Right ventricle myocardium inferior (tissue), 1 donor: Measurements from ENCODE around the gene ZNF800. TPM values are rescaled to one million over a fixed set of nuclear protein-coding genes. Genes with fewer than 3 reads are reported as not detected.
A peak's percentile ranks its signal among the peaks of the same experiment; 100 is the strongest.
"Not testable (repeated sequence)": the region's sequence is repeated elsewhere in the genome, so short reads cannot be mapped to it uniquely, and the experiment has no call there.

Experiments
- ATAC-seq: fragments of 200-7000 bp; cut with Tn5 transposase; one replicate; pipeline ENCODE4 v1.9.1; 2020; ENCODE audit warnings: mild to moderate bottlenecking, moderate library complexity
- DNase-seq: peaks from one replicate; pipeline ENCODE4 v3.0.0; 2021; ENCODE audit errors: missing footprints
- intact Hi-C: fragments of 100-400 bp; cut with DNase I; formaldehyde crosslinking; loops from one replicate; pipeline ENCODE4 v1.11.0; 2022
- long read RNA-seq: library from polyadenylated mRNA; unstranded; transcript quantifications from one replicate; pipeline ENCODE4 v2.0.0, GENCODE V29; 2021
- total RNA-seq: library from RNA; stranded (reverse); fragmentation: NEBNext Ultra II Directional; extraction: Animal tissue kit (Norgen Biotek cat#: 25700); gene quantifications from one replicate; pipeline ENCODE4 v1.2.1, GENCODE V29; 2021
- donor health status: DM: no; HTN: yes; CAD: no; lungs with severe emphysema.

Gene ZNF800, protein sequence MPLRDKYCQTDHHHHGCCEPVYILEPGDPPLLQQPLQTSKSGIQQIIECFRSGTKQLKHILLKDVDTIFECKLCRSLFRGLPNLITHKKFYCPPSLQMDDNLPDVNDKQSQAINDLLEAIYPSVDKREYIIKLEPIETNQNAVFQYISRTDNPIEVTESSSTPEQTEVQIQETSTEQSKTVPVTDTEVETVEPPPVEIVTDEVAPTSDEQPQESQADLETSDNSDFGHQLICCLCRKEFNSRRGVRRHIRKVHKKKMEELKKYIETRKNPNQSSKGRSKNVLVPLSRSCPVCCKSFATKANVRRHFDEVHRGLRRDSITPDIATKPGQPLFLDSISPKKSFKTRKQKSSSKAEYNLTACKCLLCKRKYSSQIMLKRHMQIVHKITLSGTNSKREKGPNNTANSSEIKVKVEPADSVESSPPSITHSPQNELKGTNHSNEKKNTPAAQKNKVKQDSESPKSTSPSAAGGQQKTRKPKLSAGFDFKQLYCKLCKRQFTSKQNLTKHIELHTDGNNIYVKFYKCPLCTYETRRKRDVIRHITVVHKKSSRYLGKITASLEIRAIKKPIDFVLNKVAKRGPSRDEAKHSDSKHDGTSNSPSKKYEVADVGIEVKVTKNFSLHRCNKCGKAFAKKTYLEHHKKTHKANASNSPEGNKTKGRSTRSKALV
- 20.1 TPM for total RNA-seq
- long read RNA-seq, partial matches to known transcripts = 2 of 4 reads
- long read RNA-seq, other reads (novel, unspliced or antisense) = 2 of 4 reads

DNA sequence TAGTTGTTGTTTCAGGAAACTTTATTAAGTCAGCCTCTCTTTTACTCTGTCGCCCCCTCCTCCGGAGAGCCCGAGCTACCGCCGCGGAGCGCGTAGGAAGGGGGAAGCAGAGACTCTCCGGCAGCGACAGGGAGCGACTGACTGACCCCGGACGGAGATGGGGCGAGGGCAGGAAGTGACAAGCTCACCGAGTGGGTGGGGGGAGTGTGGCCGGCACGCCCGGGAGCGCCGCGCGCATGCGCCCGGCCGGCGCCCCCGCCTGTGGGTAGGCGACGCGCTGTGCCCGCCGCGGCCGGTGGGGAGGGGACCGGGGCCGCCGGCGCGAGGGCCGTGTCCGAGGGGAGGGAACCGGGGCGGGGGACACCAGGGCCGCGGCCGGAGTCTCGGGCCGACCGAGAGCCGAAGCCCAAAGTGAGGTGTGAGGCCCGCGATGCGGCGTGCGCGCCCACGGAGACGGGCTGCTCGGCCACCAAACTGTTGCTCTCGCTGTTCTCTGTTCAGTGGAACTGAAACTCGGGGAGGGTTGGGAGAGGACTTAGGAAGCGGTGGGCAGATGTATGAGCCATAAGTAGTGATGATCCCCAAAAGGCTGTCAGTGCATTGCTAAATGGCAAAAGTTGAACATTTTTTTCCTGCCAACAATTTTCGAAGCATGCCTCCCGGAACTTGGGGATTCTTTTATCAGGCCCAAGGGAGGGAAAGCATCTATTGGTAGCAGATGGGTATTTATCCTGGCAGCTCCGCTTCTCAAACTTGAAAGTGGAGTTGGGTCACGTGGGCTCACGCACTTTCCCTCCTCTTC lies at the start of gene ZNF800:
Gene ZNF800, minus strand, starts transcription at position 143 of the 802 bp plus-strand sequence. CDS start 1,151 bp downstream, outside the sequence.
- ATAC-seq (peak; percentile 99), DNase-seq (peak; percentile 94)
- intact Hi-C loops = loop anchor here (2.0 to 10.0 kb wide), 2 partner anchors 48 to 196 kb away; partner anchors contain the start of gene ARF5

DNA sequence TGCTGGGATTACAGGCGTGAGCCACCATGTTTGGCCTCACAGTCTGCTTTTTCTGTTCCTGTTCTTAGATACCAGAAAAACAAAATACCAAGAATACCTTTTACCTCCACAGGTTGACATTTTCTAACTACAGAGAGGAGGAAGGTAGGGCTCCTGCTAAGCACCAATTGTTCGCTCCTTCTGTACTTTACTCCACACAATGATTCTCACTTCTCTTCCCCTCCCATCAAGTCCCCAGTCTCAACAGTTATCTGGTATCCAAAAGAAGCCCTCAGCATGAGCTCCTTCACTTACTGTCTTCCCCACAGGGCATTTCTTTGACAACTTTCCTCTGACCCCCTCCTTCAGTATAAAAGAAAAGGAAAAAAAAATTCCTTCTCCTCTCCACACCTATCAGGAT lies 47.7 kb upstream of the ZNF800 start:
- intact Hi-C loops = no loop called here
- no peak for ATAC-seq
- no peak for DNase-seq

DNA sequence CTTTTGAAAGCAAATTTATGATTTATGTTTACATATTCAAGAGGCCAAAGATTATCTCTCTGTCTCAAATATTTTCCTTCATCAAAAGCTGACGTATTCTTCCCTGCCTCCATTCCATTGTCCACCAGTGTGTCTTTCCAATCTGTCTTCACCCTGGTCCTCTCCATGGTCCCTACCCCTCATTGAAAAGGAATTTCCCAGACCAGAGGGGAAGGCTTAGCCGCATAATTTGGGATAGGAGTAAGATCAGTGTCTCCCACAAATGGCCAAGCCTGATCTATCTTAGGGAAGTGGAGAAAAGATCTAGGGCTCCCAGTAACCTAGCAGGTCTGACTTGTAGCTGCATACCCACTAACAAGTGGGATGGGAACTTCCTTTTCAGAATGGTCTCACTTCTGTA lies 46.3 kb upstream of the ZNF800 start:
- ATAC-seq (no peak), DNase-seq (no peak)
- intact Hi-C loops = no loop called here

DNA sequence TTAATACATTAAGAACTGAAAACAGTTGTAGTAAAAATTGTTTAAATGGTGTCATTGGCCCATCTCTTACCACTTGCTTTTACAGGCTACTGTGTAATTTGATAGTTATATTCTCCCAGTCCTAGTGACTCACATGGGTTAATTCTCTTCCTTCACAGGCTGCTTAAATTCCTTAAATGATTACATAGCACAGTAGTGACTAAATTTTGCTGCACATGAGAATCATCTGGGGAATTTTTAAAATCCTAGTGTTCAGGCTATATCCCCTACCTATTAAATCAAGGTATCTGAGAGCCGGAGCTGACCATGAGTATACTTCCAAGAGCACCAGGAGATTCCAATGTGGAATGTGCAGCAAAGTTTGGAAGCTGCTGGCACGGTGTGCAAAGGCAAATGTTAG lies 45.3 kb upstream of the ZNF800 start:
- intact Hi-C loops = no loop called here
- no peak for ATAC-seq
- DNase-seq = no peak

DNA sequence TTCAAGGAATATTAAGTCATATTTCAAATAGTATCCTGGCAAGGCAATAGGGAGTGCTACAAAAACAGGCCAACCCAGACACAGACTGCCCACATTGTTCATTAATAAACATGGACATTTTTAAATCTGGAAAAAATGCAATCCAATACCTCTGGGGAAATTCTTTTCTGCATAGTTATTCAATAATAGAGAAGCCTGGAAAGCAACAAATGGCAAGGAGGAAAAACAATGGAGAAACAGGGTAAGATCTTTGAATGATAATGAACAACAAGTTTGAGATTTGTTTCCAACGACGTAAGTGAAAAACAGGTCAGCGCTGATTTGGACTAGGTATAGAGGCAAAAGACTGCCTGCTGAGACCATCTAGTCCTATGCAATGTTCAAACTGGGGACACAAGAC lies 44.7 kb upstream of the ZNF800 start:
- DNase-seq (no peak), ATAC-seq (no peak)
- intact Hi-C loops = no loop called here

DNA sequence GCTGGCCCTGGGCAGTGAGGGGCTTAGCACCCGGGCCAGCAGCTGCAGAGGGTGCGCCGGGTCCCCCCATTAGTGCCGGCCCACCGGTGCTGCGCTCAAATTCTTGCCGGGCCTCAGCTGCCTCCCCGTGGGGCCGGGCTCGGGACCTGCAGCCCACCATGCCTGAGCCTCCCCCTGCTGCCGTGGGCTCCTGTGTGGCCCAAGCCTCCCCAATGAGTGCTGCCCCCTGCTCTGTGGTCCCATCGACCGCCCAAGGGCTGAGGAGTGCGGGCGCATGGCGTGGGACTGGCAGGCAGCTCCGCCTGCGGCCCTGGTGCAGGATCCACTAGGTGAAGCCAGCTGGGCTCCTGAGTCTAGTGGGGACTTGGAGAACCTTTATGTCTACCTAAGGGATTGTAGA lies 36.8 kb upstream of the ZNF800 start:
- DNase-seq, ATAC-seq, intact Hi-C loops: not testable (repeated sequence)

DNA sequence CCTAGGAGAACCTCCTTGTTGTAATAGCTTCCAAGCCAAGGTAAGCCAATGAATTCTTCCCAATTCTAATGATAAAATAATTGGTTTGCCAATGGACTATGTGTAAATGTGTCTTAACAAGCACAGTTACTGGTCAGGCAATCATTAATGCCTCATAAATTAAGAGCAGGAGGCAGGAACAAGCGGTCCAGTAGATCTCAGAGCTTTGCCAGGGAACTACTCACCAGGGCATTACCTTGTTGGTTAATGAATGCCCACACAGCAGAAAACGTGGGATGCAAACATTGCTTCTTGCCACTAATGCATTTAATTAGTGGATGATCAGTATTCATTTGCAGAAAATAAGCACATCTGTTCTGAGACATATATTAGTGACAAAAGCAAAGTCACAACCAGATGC lies 26.7 kb upstream of the ZNF800 start:
- intact Hi-C loops = no loop called here
- DNase-seq (no peak), ATAC-seq (no peak)

DNA sequence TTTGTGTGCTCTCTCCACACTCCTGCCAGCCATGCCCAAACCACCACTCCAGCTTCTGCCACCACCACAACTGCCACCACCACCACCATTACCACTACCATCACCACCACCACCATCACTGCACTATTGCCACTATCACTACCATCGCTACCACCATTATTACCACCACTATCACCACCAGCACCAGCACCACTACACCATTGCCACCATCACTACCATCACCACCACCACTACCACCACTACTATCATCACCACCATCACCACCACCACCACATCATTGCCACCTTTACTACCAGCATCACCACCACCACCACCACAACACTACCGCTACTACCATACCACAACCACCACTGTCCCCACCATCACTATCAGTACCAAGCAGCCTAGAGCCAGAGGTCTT lies 26.0 kb upstream of the ZNF800 start:
- ATAC-seq = no peak
- DNase-seq = no peak
- intact Hi-C loops = no loop called here

DNA sequence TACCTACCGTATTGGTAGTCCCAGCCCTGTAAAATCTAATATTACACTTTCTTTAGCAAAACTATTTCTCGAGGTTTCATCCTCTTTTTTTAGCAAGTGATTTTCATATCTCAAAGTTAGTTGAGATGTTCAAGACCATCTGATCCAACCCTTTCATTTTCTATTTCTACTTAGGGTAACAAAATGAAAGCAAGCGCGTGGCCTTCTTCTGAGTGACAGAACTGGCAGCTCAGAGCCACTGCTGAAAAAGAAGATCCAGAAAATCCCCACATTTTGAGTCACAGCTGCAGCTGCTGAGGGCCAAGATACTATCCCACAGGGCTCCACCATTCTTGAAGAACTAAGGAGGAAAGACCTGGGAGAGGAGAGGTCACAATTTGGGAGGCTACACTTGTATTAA lies 24.8 kb upstream of the ZNF800 start:
- no peak for DNase-seq
- no peak for ATAC-seq
- intact Hi-C loops = no loop called here

DNA sequence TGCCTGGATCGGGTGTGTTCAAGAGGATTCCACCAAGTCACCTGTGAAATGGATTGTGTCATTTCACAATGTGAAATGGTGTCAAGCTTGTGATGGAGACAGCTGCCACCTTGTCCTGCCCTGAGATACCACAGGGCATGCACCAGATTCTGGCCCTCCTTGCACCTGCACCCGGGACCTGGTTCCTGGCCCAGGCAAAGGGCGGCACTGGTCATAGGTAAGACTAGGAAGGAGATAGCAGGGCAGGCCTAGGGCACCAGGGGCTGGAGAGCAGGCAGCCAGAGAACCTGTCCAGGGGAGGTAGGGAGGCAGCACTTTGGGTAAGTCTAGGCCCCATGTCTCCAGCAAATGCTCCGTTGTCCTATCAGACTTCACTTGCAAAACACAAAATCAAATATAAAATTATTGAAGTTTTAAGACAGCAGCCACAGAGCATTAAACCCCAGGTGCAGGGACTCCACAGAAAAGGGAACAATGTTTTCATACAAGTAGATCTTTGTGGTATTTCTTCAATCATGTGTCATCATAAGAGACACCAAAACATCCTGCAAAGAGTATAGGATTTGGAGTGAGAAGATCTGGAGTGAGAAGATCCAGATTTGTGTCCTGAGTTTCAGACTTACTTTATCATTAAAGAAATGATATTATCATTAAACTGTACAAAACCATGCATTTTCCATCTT lies 22.7 kb upstream of the ZNF800 start:
- intact Hi-C loops = no loop called here
- ATAC-seq (no peak), DNase-seq (no peak)

DNA sequence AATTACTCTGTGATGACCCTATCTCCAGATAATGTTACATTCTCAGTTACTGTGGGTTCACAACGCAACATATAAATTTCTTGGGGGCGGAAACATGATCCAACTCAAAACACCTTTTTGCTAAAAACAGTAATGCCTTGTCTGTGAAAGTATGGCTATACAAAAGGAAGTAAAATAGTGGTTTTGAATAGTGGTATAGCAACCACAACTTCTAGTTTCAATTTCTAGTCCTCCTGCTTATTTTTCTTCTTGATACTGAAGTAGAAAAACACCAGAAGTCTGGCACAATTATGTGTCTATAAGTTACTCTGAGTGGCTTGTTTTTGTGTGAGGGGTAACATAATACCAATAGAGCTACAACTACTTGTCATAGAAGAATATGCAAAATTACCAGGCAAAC lies 21.5 kb upstream of the ZNF800 start:
- intact Hi-C loops = no loop called here
- no peak for ATAC-seq
- no peak for DNase-seq

DNA sequence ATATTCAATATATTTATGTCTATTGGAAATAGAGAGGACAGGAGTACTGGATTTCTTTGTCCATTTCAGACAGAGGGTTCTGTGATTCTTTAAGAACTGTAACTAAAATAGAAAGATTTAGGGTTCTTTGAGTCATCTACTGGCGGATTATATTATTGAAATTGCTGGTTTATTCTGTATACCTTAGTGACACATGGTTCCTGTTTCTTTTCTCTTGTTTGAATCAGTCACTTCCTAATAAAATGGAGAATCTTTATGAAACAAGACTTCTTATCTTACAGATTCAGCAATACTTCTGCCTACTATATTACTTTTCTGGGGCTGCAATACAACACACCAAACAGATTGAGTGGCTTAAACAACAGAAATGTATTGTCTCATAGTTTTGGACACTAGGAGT lies 20.8 kb upstream of the ZNF800 start:
- intact Hi-C loops = no loop called here
- ATAC-seq = no peak
- DNase-seq = no peak

DNA sequence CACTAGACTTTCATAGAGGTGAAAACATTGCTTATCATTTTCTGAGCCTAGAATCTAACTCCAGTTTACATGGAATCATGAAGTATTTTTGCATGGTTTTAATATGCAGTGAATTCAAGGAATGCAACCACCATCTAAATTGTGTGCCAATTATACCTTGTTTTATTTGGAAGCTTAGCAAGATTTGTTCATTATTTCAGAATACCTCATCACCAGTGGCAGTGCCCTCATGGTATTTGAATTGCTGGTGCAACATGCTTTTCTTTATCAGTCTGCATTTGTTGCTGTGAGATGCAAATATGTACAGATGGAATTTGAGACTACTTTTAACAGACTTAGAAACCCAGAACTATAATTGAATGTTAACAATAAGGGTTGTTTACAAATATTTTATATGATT lies 18.7 kb upstream of the ZNF800 start:
- DNase-seq (no peak), ATAC-seq (no peak)
- intact Hi-C loops = no loop called here

DNA sequence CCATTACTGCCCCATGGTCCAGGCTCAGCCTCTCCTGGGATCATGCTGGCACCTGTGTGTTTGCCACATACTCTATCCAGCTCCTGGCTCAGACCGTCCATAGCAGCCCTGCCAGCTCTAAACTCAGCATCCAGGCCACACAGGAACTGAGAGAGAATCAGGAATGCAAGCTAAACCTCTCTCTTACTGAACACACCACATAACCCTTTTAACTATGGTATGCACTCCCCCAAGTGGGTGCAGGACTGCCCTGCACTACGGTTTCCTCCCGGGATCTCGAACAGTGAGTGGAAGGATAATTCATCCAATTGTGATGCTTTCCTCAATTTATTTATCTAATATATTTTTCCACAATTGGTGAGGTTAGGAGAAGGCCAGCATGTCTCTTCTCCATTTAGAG lies 17.1 kb upstream of the ZNF800 start:
- no peak for DNase-seq
- ATAC-seq = no peak
- intact Hi-C loops = no loop called here

DNA sequence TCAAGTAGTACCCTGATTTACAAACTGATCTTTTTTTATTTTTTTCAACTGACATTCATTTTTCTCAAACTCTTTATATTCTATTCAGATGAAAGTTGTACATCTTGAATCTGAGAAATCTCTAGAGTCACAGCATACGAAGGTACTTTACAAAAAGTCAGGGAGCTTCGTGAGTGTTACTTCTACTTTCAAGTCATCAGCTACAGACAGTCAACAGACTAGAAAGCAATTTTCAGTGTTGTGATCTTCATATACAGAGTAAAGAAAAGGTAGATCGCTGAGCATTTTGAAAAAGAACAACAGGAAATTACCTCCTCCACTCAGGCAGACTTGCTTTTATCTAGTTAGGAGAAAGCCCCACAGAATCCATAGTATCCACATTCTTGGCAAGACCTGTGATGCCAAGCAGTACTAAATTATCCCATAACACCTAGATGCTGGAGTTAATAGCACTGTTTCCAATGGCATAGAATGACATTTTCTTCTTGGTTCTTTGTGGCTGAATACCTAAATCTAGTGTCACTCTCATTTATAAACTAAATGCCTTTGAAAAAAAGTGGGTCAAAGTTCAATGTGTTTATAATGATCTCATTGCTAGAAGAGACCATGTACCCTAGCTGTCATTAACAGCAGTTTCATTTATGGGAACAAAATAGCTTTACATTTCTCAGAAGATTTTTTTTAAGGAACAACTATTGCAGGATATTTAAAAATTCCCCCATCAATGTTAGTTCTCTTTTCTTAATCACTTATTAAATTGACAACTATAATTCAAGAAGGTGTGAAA lies 12.0 kb upstream of the ZNF800 start:
- intact Hi-C loops = no loop called here
- no peak for ATAC-seq
- no peak for DNase-seq

DNA sequence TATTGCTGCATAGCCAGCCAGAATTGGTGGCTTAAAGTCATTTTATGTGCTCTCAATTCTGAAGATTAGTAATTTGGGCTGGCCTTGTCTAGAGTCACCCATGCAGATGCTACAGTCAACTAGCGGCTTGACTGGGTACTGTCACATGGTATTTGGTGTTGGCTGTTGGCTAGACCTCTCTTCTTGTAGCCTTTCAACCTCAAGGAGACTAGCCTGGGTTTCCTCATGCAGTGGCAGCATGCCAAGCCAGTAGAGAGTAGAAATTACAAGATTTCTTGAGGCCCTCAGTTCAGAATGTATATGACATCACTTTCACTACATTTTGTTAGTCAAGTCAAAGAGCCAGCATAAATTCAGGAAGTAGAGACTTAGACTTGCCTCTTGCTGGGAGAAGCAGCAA lies 3.7 kb upstream of the ZNF800 start:
- intact Hi-C loops = loop anchor here (10.0 kb wide), 1 partner anchor 51 kb away; no protein-coding TSS in a partner anchor
- ATAC-seq (no peak), DNase-seq (no peak)

DNA sequence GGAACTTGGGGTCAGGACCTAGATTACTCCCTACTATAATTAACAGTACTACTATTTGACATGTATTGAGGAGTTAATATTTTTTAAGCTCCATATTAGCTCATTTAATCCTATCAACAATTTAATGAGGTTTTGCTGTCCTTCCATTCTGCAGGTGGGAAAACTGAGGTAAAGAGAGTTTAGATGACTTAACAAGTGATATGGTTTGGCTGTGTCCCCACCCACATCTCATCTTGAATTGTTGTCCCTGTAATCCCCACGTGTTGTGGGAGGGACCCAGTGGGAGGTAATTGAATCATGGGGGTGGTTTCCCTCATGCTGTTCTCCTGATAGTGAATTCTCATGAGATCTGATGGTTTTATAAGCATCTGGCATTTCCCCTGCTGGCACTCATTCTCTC lies 2.6 kb upstream of the ZNF800 start:
- ATAC-seq = not testable (repeated sequence)
- intact Hi-C loops = loop anchor here (10.0 kb wide), 1 partner anchor 50 kb away; no protein-coding TSS in a partner anchor

More for the DNA sequence above, 2.6 kb upstream of the ZNF800 start:
- DNase-seq = not testable (repeated sequence)
